ENCODE data around the gene DENND5A. TPM values are rescaled to one million over a fixed set of nuclear protein-coding genes. Genes with fewer than 3 reads are reported as not detected.
"Not testable (repeated sequence)": the region's sequence is repeated elsewhere in the genome, so short reads cannot be mapped to it uniquely, and the experiment has no call there.

The DENND5A gene
- total RNA-seq, 1 donor from 2014 or later: 156 TPM

DNA sequence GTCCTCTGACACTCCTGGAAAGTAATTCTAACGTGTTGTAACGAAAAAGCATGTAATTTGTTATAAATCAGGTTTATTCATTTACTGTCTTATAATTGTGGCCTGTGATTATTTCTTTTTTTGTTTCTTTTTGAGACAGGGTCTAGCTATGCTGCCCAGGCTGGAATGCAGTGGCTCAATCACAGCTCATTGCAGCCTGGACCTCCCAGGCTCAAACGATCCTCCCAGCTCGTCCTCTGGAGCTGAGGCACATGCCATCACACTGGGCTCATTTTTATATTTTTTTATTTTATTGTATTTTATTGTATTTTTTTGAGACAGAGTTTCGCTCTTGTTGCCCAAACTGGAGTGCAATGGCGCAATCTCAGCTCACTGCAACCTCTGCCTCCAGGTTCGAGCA is 15.9 kb downstream of the DENND5A start:
- H3K27me3 ChIP-seq (ENCODE audit: insufficient read depth, low read length): no peaks in the 10 kb centered on the region
- H3K79me2 ChIP-seq (ENCODE audit: insufficient read depth, low read length): peaks cover 97% of the 10 kb centered on the region
- TF ChIP-seq EZH2 (IDR thresholded peaks at IDR 0.05; ENCODE audit: insufficient read depth, low read length): no peak
- TF ChIP-seq, protein P1, sequence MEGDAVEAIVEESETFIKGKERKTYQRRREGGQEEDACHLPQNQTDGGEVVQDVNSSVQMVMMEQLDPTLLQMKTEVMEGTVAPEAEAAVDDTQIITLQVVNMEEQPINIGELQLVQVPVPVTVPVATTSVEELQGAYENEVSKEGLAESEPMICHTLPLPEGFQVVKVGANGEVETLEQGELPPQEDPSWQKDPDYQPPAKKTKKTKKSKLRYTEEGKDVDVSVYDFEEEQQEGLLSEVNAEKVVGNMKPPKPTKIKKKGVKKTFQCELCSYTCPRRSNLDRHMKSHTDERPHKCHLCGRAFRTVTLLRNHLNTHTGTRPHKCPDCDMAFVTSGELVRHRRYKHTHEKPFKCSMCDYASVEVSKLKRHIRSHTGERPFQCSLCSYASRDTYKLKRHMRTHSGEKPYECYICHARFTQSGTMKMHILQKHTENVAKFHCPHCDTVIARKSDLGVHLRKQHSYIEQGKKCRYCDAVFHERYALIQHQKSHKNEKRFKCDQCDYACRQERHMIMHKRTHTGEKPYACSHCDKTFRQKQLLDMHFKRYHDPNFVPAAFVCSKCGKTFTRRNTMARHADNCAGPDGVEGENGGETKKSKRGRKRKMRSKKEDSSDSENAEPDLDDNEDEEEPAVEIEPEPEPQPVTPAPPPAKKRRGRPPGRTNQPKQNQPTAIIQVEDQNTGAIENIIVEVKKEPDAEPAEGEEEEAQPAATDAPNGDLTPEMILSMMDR (IDR thresholded peaks at IDR 0.05; ENCODE audit: insufficient read depth, low read depth, low read length): no peak
- H3K9me3 Mint-ChIP-seq (ENCODE audit: unreplicated experiment): no peaks in the 10 kb centered on the region
- H3K27me3 Mint-ChIP-seq (ENCODE audit: low read depth, unreplicated experiment): no peaks in the 10 kb centered on the region
- H3K4me2 ChIP-seq (ENCODE audit: low read length): no peak overlapping the region
- no peak overlapping the region for H2AFZ ChIP-seq (ENCODE audit: low read depth, low read length)
- no peak overlapping the region for H3K27ac ChIP-seq (ENCODE audit: low read depth, low read length)
- no peak for DNase-seq (ENCODE audit: low read depth)
- peaks cover 12% of the 10 kb centered on the region for H3K4me1 ChIP-seq (ENCODE audit: insufficient read depth, low read length)
- H3K9ac ChIP-seq (ENCODE audit: low read length): no peak overlapping the region
- no peak overlapping the region for H3K27ac Mint-ChIP-seq (ENCODE audit: unreplicated experiment)
- H3K36me3 Mint-ChIP-seq (ENCODE audit: low read depth, unreplicated experiment): no peaks in the 10 kb centered on the region
- H3K4me3 ChIP-seq (ENCODE audit: insufficient read depth, low read depth, low read length): no peak overlapping the region
- H3K9me3 ChIP-seq (ENCODE audit: insufficient read depth, low read depth, low read length): no peaks in the 10 kb centered on the region
- no peak overlapping the region for H3K4me3 Mint-ChIP-seq (ENCODE audit: unreplicated experiment)
- no peaks in the 10 kb centered on the region for H3K36me3 ChIP-seq (ENCODE audit: insufficient read depth, low read length)
- FAIRE-seq: no peak
- peaks cover 86% of the 10 kb centered on the region for H4K20me1 ChIP-seq (ENCODE audit: insufficient read depth, low read length)
- peaks cover 8% of the 10 kb centered on the region for H3K4me1 Mint-ChIP-seq (ENCODE audit: low read depth, unreplicated experiment)

DNA sequence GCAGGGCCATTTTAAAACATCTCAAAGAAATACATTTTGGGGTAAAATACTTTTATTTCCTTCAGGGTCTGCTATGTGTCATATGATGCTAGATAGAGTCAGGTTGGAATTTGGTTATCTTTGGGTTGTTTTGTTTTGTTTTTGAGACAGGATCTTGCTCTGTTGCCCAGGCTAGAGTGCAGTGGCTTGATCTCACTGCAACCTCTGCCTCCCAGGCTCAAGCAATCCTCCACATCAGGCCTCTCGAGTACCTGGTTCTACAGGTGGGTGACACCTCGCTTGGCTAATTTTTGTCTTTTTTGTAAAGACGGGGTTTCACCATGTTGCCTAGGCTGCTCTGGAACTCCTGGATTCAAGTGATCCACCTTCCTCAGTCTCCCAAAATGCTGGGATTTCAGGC is 17.3 kb downstream of the DENND5A start:
- H4K20me1 ChIP-seq (ENCODE audit: insufficient read depth, low read length): peaks cover 83% of the 10 kb centered on the region
- H2AFZ ChIP-seq (ENCODE audit: low read depth, low read length): no peak overlapping the region
- FAIRE-seq (no peak), DNase-seq (ENCODE audit: low read depth) (no peak)
- H3K27me3 ChIP-seq (ENCODE audit: insufficient read depth, low read length): no peaks in the 10 kb centered on the region
- Mint-ChIP-seq H3K4me1 (ENCODE audit: low read depth, unreplicated experiment) (peaks cover 11% of the 10 kb centered on the region), H3K36me3 (ENCODE audit: low read depth, unreplicated experiment) (peaks cover 2% of the 10 kb centered on the region), H3K4me3 (ENCODE audit: unreplicated experiment) (no peak overlapping the region), H3K27ac (ENCODE audit: unreplicated experiment) (no peak overlapping the region), H3K9me3 (ENCODE audit: unreplicated experiment) (no peaks in the 10 kb centered on the region), H3K27me3 (ENCODE audit: low read depth, unreplicated experiment) (no peaks in the 10 kb centered on the region)
- no peaks in the 10 kb centered on the region for H3K9me3 ChIP-seq (ENCODE audit: insufficient read depth, low read depth, low read length)
- H3K36me3 ChIP-seq (ENCODE audit: insufficient read depth, low read length): no peaks in the 10 kb centered on the region
- peaks cover 12% of the 10 kb centered on the region for H3K4me1 ChIP-seq (ENCODE audit: insufficient read depth, low read length)
- no peak overlapping the region for H3K4me2 ChIP-seq (ENCODE audit: low read length)
- no peak overlapping the region for H3K9ac ChIP-seq (ENCODE audit: low read length)
- TF ChIP-seq EZH2 (IDR thresholded peaks at IDR 0.05; ENCODE audit: insufficient read depth, low read length): no peak
- TF ChIP-seq, protein P1 (IDR thresholded peaks at IDR 0.05; ENCODE audit: insufficient read depth, low read depth, low read length): no peak
- H3K79me2 ChIP-seq (ENCODE audit: insufficient read depth, low read length): peaks cover 97% of the 10 kb centered on the region
- no peak overlapping the region for H3K27ac ChIP-seq (ENCODE audit: low read depth, low read length)
- no peak overlapping the region for H3K4me3 ChIP-seq (ENCODE audit: insufficient read depth, low read depth, low read length)

DNA sequence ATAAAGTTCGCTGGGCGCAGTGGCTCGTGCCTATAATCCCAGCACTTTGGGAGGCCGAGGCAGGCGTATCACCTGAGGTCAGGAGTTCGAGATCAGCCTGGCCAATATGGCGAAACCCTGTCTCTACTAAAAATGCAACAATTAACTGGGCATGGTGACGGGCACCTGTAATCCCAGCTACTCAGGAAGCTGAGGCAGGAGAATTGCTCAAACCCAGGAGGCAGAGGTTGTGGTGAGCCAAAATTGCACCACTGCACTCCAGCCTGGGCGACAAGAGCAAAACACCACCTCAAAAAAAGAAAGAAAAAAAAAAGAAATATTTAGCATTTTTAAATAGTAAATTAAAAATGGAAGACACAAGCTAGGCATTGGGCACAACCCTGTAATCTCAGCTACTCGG is 28.9 kb downstream of the DENND5A start:
- H3K36me3 ChIP-seq (ENCODE audit: insufficient read depth, low read length); H2AFZ ChIP-seq (ENCODE audit: low read depth, low read length); H3K9me3 Mint-ChIP-seq (ENCODE audit: unreplicated experiment); H3K27me3 ChIP-seq (ENCODE audit: insufficient read depth, low read length); FAIRE-seq; H3K9me3 ChIP-seq (ENCODE audit: insufficient read depth, low read depth, low read length); H3K27me3 Mint-ChIP-seq (ENCODE audit: low read depth, unreplicated experiment); H3K4me3 Mint-ChIP-seq (ENCODE audit: unreplicated experiment); H3K4me3 ChIP-seq (ENCODE audit: insufficient read depth, low read depth, low read length); H3K4me2 ChIP-seq (ENCODE audit: low read length); H3K36me3 Mint-ChIP-seq (ENCODE audit: low read depth, unreplicated experiment); H3K27ac ChIP-seq (ENCODE audit: low read depth, low read length); H3K4me1 ChIP-seq (ENCODE audit: insufficient read depth, low read length); H3K9ac ChIP-seq (ENCODE audit: low read length); H3K27ac Mint-ChIP-seq (ENCODE audit: unreplicated experiment); DNase-seq (ENCODE audit: low read depth): not testable (repeated sequence)
- Histone ChIP-seq H4K20me1 (ENCODE audit: insufficient read depth, low read length) (peaks cover 75% of the 10 kb centered on the region), H3K79me2 (ENCODE audit: insufficient read depth, low read length) (peaks cover 96% of the 10 kb centered on the region)
- peaks cover 21% of the 10 kb centered on the region for H3K4me1 Mint-ChIP-seq (ENCODE audit: low read depth, unreplicated experiment)
